GM23338 (cell line): ENCODE results near the gene KIAA1217. TPM values are rescaled to one million over a fixed set of nuclear protein-coding genes. Genes with fewer than 3 reads are reported as not detected.
A peak's percentile ranks its signal among the peaks of the same experiment; 100 is the strongest.

Source experiments
- ATAC-seq: fragments of 200-7000 bp; cut with Tn5 transposase; 3 replicates; pipeline ENCODE4 v1.9.1; 2020
- DNase-seq: peaks from one replicate; pipeline ENCODE4 v3.0.0-alpha.2; 2015; ENCODE audit warnings: low spot score
- H2AFZ ChIP-seq: fragments of 200-600 bp; sonication (generic); 2 replicates; pipeline ENCODE4 v1.8.0; 2016; ENCODE audit warnings: antibody characterized with exemption, mild to moderate bottlenecking, moderate library complexity
- H3F3A ChIP-seq: fragments of 200-600 bp; sonication (generic); replicated peaks from 2 replicates; pipeline ENCODE4 v1.8.0; 2017; ENCODE audit warnings: antibody characterized with exemption, mixed run types, low read depth
- H3K27ac ChIP-seq: fragments of 200-600 bp; sonication (generic); 2 replicates; pipeline ENCODE4 v1.6.1; 2016; ENCODE audit warnings: low read depth
- H3K27me3 ChIP-seq: fragments of 200-600 bp; sonication (generic); 2 replicates; pipeline ENCODE4 v1.8.0; 2016; ENCODE audit warnings: mild to moderate bottlenecking, mixed run types, moderate library complexity; ENCODE audit not compliant: insufficient read depth
- H3K36me3 ChIP-seq: fragments of 200-600 bp; sonication (generic); 2 replicates; pipeline ENCODE4 v1.8.0; 2016; ENCODE audit warnings: mild to moderate bottlenecking; ENCODE audit not compliant: insufficient read depth
- H3K4me1 ChIP-seq: fragments of 200-600 bp; sonication (generic); 2 replicates; pipeline ENCODE4 v1.8.0; 2016; ENCODE audit warnings: mild to moderate bottlenecking, moderate library complexity; ENCODE audit not compliant: insufficient read depth
- H3K4me2 ChIP-seq: fragments of 200-600 bp; sonication (generic); 2 replicates; pipeline ENCODE4 v1.7.1; 2017; ENCODE audit warnings: mixed run types
- H3K4me3 ChIP-seq: fragments of 200-600 bp; sonication (generic); 2 replicates; pipeline ENCODE4 v1.6.1; 2016; ENCODE audit warnings: mixed run types
- H3K79me2 ChIP-seq: fragments of 200-600 bp; sonication (generic); replicated peaks from 2 replicates; pipeline ENCODE4 v1.8.0; 2017; ENCODE audit warnings: mild to moderate bottlenecking; ENCODE audit not compliant: insufficient read depth
- H3K9me2 ChIP-seq: fragments of 200-600 bp; sonication (generic); 2 replicates; pipeline ENCODE4 v1.8.0; 2017; ENCODE audit not compliant: insufficient read depth
- H4K20me1 ChIP-seq: fragments of 200-600 bp; sonication (generic); replicated peaks from 2 replicates; pipeline ENCODE4 v1.8.0; 2017; ENCODE audit warnings: mild to moderate bottlenecking; ENCODE audit not compliant: insufficient read depth
- H3K27ac Mint-ChIP-seq: 2 replicates; pipeline ENCODE4 v1.8.0; 2020; ENCODE audit warnings: inconsistent platforms, mild to moderate bottlenecking, moderate library complexity, mixed read lengths
- H3K27me3 Mint-ChIP-seq: 3 replicates; pipeline ENCODE4 v1.8.0; 2022; ENCODE audit warnings: low read depth, mild to moderate bottlenecking, moderate library complexity, mixed read lengths, inconsistent platforms; ENCODE audit not compliant: insufficient read depth, poor library complexity
- H3K36me3 Mint-ChIP-seq: 3 replicates; pipeline ENCODE4 v1.8.0; 2021; ENCODE audit warnings: low read depth, mild to moderate bottlenecking, inconsistent platforms, moderate library complexity, mixed read lengths
- H3K4me1 Mint-ChIP-seq: 3 replicates; pipeline ENCODE4 v1.8.0; 2020; ENCODE audit warnings: mild to moderate bottlenecking, inconsistent platforms, mixed read lengths
- H3K4me3 Mint-ChIP-seq: 3 replicates; pipeline ENCODE4 v1.8.0; 2021; ENCODE audit warnings: moderate library complexity, mild to moderate bottlenecking, inconsistent platforms, mixed read lengths
- H3K9me3 Mint-ChIP-seq: 3 replicates; pipeline ENCODE4 v1.8.0; 2020; ENCODE audit warnings: moderate library complexity, mild to moderate bottlenecking, inconsistent platforms, mixed read lengths
- CREB1 ChIP-seq: fragments of 250-450 bp; sonication (Bioruptor Pico); IDR thresholded peaks from 2 replicates; pipeline ENCODE4 v1.5.0; 2020; ENCODE audit warnings: low read depth, mild to moderate bottlenecking, moderate library complexity
- ETS1 ChIP-seq: IDR thresholded peaks from 2 replicates; pipeline ENCODE4 v1.6.1; 2016; ENCODE audit warnings: antibody characterized with exemption
- EZH2 ChIP-seq: fragments of 200-600 bp; sonication (generic); IDR thresholded peaks from one replicate; pipeline ENCODE4 v1.8.0; 2017; ENCODE audit warnings: antibody characterized with exemption, mild to moderate bottlenecking, low read depth; ENCODE audit not compliant: unreplicated experiment
- EZH2phosphoT487 ChIP-seq: fragments of 200-600 bp; sonication (generic); IDR thresholded peaks from one replicate; pipeline ENCODE4 v1.8.1; 2018; ENCODE audit warnings: antibody characterized with exemption; ENCODE audit not compliant: unreplicated experiment
- JUNB ChIP-seq: IDR thresholded peaks from one replicate; pipeline ENCODE4 v1.6.1; 2016; ENCODE audit warnings: antibody characterized with exemption; ENCODE audit not compliant: unreplicated experiment
- NANOG ChIP-seq: IDR thresholded peaks from 2 replicates; pipeline ENCODE4 v1.6.1; 2016; ENCODE audit warnings: antibody characterized with exemption, borderline replicate concordance
- POLR2AphosphoS5 ChIP-seq: IDR thresholded peaks from 2 replicates; pipeline ENCODE4 v1.6.1; 2016; ENCODE audit warnings: antibody characterized with exemption, low read depth
- REST ChIP-seq: IDR thresholded peaks from one replicate; pipeline ENCODE4 v1.6.1; 2018; ENCODE audit warnings: antibody characterized with exemption; ENCODE audit not compliant: unreplicated experiment
- STAT1 ChIP-seq: IDR thresholded peaks from one replicate; pipeline ENCODE4 v1.6.1; 2016; ENCODE audit warnings: antibody characterized with exemption; ENCODE audit not compliant: unreplicated experiment
- ZNF114 ChIP-seq: fragments of 250-450 bp; sonication (Bioruptor Pico); IDR thresholded peaks from 2 replicates; pipeline ENCODE4 v1.5.0; 2020; ENCODE audit warnings: mild to moderate bottlenecking, moderate library complexity
- ZNF331 ChIP-seq: fragments of 250-450 bp; sonication (Bioruptor Pico); IDR thresholded peaks from 2 replicates; pipeline ENCODE4 v1.5.0; 2020; ENCODE audit warnings: low read depth, mild to moderate bottlenecking, moderate library complexity
- ZNF462 ChIP-seq: fragments of 250-450 bp; sonication (Bioruptor Pico); IDR thresholded peaks from 2 replicates; pipeline ENCODE4 v1.5.0; 2020; ENCODE audit warnings: mild to moderate bottlenecking, moderate library complexity
- polyA plus RNA-seq: library from polyadenylated mRNA; unstranded; fragments of >200 nt; fragmentation: Nextera tagmentation; extraction: Ambion mirVana; gene quantifications from 2 replicates; pipeline ENCODE4 v1.2.1, GENCODE V29; 2016
- total RNA-seq: library from RNA; depleted of rRNA; stranded (reverse); fragments of >200 nt; shearing (Covaris generic); gene quantifications from 2 replicates; pipeline ENCODE4 v1.2.3, GENCODE V29; 2014
- TF ChIP-seq, protein P1 (sequence below), 2 experiments: fragments of 200-600 bp in 1 of 2; sonication (generic) in 1 of 2; conservative IDR thresholded peaks; 2 replicates each; pipeline versions ENCODE4 v1.5.1 to v1.6.1; 2016 to 2017; ENCODE audit warnings: antibody characterized with exemption in 2 of 2, low read depth in 2 of 2, mild to moderate bottlenecking in 2 of 2, moderate library complexity in 1 of 2

Gene KIAA1217
- total and polyA plus RNA-seq, 2 experiments from 2014 or later: 6.4 to 9.1 TPM

- no peaks in the 10 kb centered on the region for H3K27me3 ChIP-seq
- ATAC-seq (no peak), DNase-seq (no peak)
- 0 out of 2 replicates have a peak, but pooled peaks cover 3% of the 10 kb centered on the region for H4K20me1 ChIP-seq
- no peak for TF ChIP-seq JUNB
- TF ChIP-seq ZNF462 (CRISPR knock-in tag): no peak
- no peak for TF ChIP-seq NANOG
- TF ChIP-seq EZH2phosphoT487: no peak
- TF ChIP-seq, protein P1, sequence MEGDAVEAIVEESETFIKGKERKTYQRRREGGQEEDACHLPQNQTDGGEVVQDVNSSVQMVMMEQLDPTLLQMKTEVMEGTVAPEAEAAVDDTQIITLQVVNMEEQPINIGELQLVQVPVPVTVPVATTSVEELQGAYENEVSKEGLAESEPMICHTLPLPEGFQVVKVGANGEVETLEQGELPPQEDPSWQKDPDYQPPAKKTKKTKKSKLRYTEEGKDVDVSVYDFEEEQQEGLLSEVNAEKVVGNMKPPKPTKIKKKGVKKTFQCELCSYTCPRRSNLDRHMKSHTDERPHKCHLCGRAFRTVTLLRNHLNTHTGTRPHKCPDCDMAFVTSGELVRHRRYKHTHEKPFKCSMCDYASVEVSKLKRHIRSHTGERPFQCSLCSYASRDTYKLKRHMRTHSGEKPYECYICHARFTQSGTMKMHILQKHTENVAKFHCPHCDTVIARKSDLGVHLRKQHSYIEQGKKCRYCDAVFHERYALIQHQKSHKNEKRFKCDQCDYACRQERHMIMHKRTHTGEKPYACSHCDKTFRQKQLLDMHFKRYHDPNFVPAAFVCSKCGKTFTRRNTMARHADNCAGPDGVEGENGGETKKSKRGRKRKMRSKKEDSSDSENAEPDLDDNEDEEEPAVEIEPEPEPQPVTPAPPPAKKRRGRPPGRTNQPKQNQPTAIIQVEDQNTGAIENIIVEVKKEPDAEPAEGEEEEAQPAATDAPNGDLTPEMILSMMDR (conservative IDR thresholded peaks at IDR 0.05; ENCODE audit: low read depth in 2 of 2): no peak
- TF ChIP-seq EZH2: no peak
- TF ChIP-seq POLR2AphosphoS5: no peak
- TF ChIP-seq STAT1: no peak
- TF ChIP-seq ZNF114 (CRISPR knock-in tag): no peak
- no peak for TF ChIP-seq CREB1 (CRISPR knock-in tag)
- TF ChIP-seq ZNF331 (CRISPR knock-in tag): no peak
- TF ChIP-seq REST: no peak
- no peak for TF ChIP-seq ETS1
- H2AFZ ChIP-seq: no peak overlapping the region
- H3F3A ChIP-seq: no peaks in the 10 kb centered on the region
- H3K9me2 ChIP-seq: peaks cover 4% of the 10 kb centered on the region; the same call in 1 of the 2 replicates
- Mint-ChIP-seq H3K4me1 (peaks cover 31% of the 10 kb centered on the region), H3K27ac (peak overlapping the region; percentile 1; the same call in 1 of the 2 replicates), H3K4me3 (no peak overlapping the region), H3K27me3 (peaks cover 11% of the 10 kb centered on the region), H3K9me3 (no peaks in the 10 kb centered on the region), H3K36me3 (no peaks in the 10 kb centered on the region)
- no peak overlapping the region; the same call in 1 of the 2 replicates for H3K27ac ChIP-seq
- H3K79me2 ChIP-seq: no peaks in the 10 kb centered on the region
- H3K36me3 ChIP-seq: no peaks in the 10 kb centered on the region
- no peak overlapping the region for H3K4me3 ChIP-seq
- H3K4me2 ChIP-seq: no peak overlapping the region
- H3K4me1 ChIP-seq: peaks cover 17% of the 10 kb centered on the region
Observed at GRCh38 chr10:24352399-24352798, 143.5 kb downstream of the KIAA1217 start.
